Naive B cell (primary cell): ENCODE results near the gene HACD2. TPM values are rescaled to one million over a fixed set of nuclear protein-coding genes. Genes with fewer than 3 reads are reported as not detected.
A peak's percentile ranks its signal among the peaks of the same experiment; 100 is the strongest.

Experiments used
- ATAC-seq, 2 donors: fragments of 150-1000 bp; cut with Tn5 transposase; 2 replicates each; pipeline ENCODE4 v1.10.0; 2021; ENCODE audit warnings: low read depth in 2 of 2, mild to moderate bottlenecking in 2 of 2, moderate library complexity in 2 of 2
- DNase-seq: peaks from one replicate; pipeline ENCODE4 v3.0.0; 2022
- H3K27ac Mint-ChIP-seq, 6 donors: one replicate each; pipeline ENCODE4 v1.8.0; 2020 to 2022; ENCODE audit warnings: mild to moderate bottlenecking in 6 of 6, mixed read lengths in 6 of 6, moderate library complexity in 5 of 6, inconsistent platforms in 2 of 6
- H3K27me3 Mint-ChIP-seq, 3 donors: one replicate each; pipeline ENCODE4 v1.8.0; 2021 to 2022; ENCODE audit warnings: mixed read lengths in 3 of 3, mild to moderate bottlenecking in 1 of 3
- H3K36me3 Mint-ChIP-seq, 2 donors: one replicate each; pipeline ENCODE4 v1.8.0; 2020 to 2022; ENCODE audit warnings: mixed read lengths in 2 of 2, inconsistent platforms in 1 of 2, mild to moderate bottlenecking in 1 of 2
- H3K4me1 Mint-ChIP-seq, 3 donors: one replicate each; pipeline ENCODE4 v1.8.0; 2020 to 2022; ENCODE audit warnings: mixed read lengths in 3 of 3, inconsistent platforms in 1 of 3, mild to moderate bottlenecking in 1 of 3, moderate library complexity in 1 of 3
- H3K4me3 Mint-ChIP-seq, 8 donors: one replicate each; pipeline ENCODE4 v1.8.0; 2020 to 2022; ENCODE audit warnings: mild to moderate bottlenecking in 8 of 8, mixed read lengths in 8 of 8, moderate library complexity in 8 of 8, inconsistent platforms in 2 of 8
- H3K9me3 Mint-ChIP-seq, 7 donors: one replicate each; pipeline ENCODE4 v1.8.0; 2020 to 2022; ENCODE audit warnings: mixed read lengths in 7 of 7, mild to moderate bottlenecking in 5 of 7, inconsistent platforms in 2 of 7, moderate library complexity in 1 of 7
- polyA plus RNA-seq, 6 donors: library from polyadenylated mRNA; unstranded; fragments of 300-500 nt; fragmentation: Illumina TruSeq; gene quantifications; one replicate each; pipeline ENCODE4 v1.2.3, GENCODE V29; 2021; ENCODE audit warnings: low read depth in 6 of 6

Gene HACD2
- polyA plus RNA-seq, 6 donors from 2014 or later: 35.3 to 56.2 (median 43.7) TPM

DNA sequence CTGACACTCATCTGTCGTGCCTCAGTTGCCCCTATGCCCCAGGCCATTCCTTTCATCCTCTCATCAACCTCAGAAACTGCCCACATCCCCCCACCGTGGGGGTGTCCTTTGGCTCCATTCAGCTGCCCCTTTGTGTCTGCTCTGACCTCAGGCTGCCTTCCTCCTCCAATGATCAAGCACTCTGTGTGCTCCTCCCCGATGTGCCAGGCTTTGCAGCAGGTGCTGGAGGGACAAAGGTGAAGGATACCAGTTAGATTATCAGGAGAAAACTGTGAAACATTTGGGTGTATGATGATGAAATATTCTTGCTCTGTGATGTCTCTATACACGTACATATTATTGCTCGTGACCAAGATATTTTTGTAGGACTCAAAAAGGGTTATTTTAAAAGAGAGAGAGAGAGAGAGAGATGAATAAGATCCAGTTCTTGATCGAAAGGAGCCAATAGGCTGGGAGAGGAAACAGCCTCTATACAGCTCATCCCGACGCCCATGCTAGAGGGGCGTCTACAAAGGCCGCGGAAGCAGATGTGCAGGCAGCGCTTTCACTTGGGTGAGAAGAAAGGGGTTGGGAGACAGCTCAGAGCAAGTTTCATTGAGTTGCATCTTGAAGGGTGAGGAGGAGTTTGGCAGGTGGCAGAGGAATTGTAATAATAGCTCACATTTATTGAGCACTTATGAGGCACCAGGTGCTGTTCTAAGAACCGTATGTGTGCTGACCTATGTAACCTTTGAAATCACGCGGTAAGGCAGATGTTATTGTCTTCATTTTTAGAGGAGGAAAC is 107.7 kb downstream of the HACD2 start:
- no peaks in the 10 kb centered on the region for H3K9me3 Mint-ChIP-seq
- DNase-seq (no peak), ATAC-seq (no peak)
- H3K27ac Mint-ChIP-seq: peak overlapping the region in 1 of 6 donors; percentile 39
- H3K36me3 Mint-ChIP-seq: no peaks in the 10 kb centered on the region
- H3K27me3 Mint-ChIP-seq: peaks cover 20 to 37% (median 25%) of the 10 kb centered on the region in 3 donors
- H3K4me3 Mint-ChIP-seq: no peak overlapping the region
- peaks cover 0 to 13% (median 3%) of the 10 kb centered on the region in 3 donors for H3K4me1 Mint-ChIP-seq

DNA sequence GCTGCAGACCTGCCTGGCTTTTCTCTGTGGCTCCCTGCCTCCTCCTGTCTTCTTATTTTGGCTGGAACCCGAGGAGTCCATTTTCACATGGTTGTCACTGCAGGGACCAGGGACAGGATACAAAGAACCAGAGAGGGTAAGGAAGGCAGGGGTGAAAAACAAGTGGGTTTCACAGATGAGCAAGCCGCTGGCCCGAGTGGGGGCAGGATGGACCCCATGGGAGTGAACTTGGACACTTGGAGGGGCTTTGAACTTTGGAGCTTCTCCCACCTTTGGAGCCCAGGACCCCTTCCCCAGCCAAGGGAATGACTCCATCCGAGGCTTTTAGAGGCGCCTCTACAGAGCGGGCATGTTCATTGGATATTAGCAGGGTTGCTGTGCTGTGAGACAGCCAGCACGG is 109.1 kb downstream of the HACD2 start:
- H3K27ac Mint-ChIP-seq: no peak overlapping the region
- H3K36me3 Mint-ChIP-seq: no peaks in the 10 kb centered on the region
- DNase-seq (no peak), ATAC-seq (no peak)
- H3K27me3 Mint-ChIP-seq: peaks cover 20 to 37% (median 25%) of the 10 kb centered on the region in 3 donors
- no peaks in the 10 kb centered on the region for H3K9me3 Mint-ChIP-seq
- H3K4me1 Mint-ChIP-seq: peaks cover 0 to 11% (median 2%) of the 10 kb centered on the region in 3 donors
- peak overlapping the region in 1 of 8 donors; percentile 1 for H3K4me3 Mint-ChIP-seq

DNA sequence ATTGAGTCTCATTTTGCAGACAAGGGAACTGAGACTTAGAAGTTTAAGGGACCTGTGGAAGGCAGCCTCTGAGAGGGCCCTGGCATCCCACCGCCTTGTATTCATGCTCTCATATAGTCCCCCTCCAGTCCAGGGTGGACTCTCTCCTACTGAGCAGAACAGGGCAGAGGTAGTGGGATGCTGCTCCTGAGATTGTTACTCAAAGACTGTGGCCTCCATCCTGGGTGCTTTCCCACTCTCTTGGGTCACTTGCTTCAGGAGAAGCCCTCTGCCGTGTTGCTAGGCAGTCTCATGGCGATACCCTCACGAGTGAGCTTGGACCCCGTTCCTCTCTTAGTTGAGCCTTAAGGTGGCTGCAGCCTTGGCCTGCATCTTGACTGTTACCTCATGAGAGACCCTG is 113.7 kb downstream of the HACD2 start:
- DNase-seq (no peak), ATAC-seq (no peak)
- peaks cover 0 to 3% (median 0%) of the 10 kb centered on the region in 3 donors for H3K4me1 Mint-ChIP-seq

DNA sequence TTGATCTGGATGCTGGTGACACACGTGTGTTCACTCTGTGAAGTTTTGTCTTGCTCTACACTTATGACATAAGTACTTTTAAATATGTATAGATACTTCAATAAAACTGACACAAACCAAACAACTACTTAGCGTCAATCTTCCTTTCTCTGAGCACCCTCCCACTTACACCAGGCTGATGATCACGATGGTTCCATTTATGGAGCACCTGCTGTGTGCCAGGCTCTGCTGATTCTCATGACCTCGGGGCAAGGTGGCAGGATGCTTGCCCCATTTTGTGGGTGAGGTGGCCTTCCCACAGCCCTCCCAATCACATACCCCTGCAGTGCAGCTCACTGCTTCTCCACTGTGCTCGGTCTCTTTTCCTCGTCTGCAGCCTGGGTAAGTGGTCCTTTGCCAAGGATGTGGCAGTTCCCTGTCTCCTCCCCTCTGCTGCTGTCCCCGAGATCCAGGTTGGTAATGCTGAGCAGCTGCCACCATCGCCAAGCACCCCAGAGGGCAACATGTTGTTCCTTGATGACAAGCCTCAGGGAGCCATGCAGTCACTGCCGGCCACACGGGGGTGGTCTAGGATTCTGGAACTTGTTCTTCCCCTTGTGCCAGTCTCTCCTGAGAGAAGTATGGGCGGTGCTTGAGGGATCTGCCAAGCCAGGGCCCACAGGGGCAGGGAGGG is 115.4 kb downstream of the HACD2 start:
- peaks cover 11 to 44% (median 33%) of the 10 kb centered on the region in 3 donors for H3K27me3 Mint-ChIP-seq
- no peak overlapping the region for H3K4me3 Mint-ChIP-seq
- H3K4me1 Mint-ChIP-seq: no peaks in the 10 kb centered on the region
- H3K9me3 Mint-ChIP-seq: no peaks in the 10 kb centered on the region
- DNase-seq (no peak), ATAC-seq (no peak)
- no peak overlapping the region for H3K27ac Mint-ChIP-seq
- H3K36me3 Mint-ChIP-seq: no peaks in the 10 kb centered on the region

More for the DNA sequence above, 113.7 kb downstream of the HACD2 start:
- H3K36me3 Mint-ChIP-seq: no peaks in the 10 kb centered on the region
- H3K9me3 Mint-ChIP-seq: no peaks in the 10 kb centered on the region
- peaks cover 8 to 45% (median 32%) of the 10 kb centered on the region in 3 donors for H3K27me3 Mint-ChIP-seq
- H3K27ac Mint-ChIP-seq: no peak overlapping the region
- H3K4me3 Mint-ChIP-seq: no peak overlapping the region

DNA sequence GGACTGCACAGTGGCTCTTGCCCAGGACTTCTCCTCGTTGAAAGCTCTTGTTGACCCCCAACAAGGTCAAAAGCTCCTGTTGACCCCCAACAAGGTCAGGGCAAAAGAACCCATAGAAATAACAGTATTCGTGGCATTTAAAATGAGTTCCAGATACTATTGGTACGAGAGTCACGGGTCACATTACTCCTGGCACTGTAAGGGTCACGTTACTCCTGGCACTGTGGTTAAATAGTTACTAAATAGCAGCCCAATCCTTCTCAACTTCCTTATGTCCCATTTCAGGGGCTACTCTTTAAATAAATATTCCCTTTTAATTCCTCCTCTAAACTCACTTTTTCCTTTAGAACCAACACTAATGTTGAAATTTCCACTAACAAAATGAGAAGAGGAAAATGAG is 117.8 kb downstream of the HACD2 start:
- Mint-ChIP-seq H3K36me3 (no peaks in the 10 kb centered on the region), H3K4me3 (no peak overlapping the region), H3K4me1 (no peaks in the 10 kb centered on the region), H3K27ac (no peak overlapping the region), H3K27me3 (peaks cover 12 to 48% (median 40%) of the 10 kb centered on the region in 3 donors), H3K9me3 (no peaks in the 10 kb centered on the region)
- no peak for ATAC-seq
- DNase-seq: no peak

DNA sequence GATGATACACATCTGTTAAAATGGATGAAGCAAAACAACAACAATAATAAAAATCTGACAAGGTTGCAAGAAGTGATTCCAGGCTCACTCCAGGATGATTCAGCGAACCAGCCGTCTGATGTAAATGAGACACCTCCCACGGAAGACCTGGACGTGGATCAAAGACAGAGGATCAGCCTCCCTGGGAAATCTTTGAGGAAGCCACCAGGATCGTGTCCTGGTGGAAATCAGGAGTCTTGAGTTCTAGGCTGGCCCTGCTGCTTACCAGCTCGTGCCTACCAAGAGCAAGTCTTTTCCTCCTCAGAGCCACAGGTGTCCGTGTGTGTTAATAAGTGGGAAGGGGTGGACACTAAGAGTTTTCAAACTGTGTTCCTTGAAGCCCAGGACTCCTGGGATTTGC is 120.6 kb downstream of the HACD2 start:
- Mint-ChIP-seq H3K9me3 (peaks cover 0 to 3% (median 0%) of the 10 kb centered on the region in 7 donors), H3K27me3 (peaks cover 21 to 52% (median 46%) of the 10 kb centered on the region in 3 donors), H3K27ac (no peak overlapping the region), H3K4me1 (no peaks in the 10 kb centered on the region), H3K36me3 (no peaks in the 10 kb centered on the region), H3K4me3 (no peak overlapping the region)
- ATAC-seq (no peak), DNase-seq (no peak)

DNA sequence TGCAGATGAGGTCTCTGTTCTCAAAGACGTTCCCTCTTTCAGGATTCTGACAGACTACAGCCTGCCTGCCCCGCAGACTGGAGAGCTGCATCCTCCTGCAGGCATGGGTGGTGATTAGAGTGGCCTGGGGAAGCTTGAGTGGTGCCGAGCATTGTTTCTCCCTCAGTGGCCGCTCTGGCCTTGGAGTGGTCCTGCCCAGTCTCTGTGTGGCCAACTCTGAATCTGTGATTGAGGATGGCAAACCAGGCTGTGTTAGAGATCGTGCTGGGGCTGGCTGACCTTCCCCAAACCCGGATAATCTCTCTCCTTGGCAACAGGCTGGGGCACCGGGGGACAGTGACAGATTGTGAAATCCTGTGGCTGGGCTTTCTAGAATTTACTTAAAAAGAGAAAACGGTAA is 125.0 kb downstream of the HACD2 start:
- H3K36me3 Mint-ChIP-seq: no peaks in the 10 kb centered on the region
- no peak overlapping the region for H3K4me3 Mint-ChIP-seq
- H3K9me3 Mint-ChIP-seq: peaks cover 0 to 3% (median 0%) of the 10 kb centered on the region in 7 donors
- ATAC-seq (no peak), DNase-seq (no peak)
- H3K4me1 Mint-ChIP-seq: no peaks in the 10 kb centered on the region
- no peak overlapping the region for H3K27ac Mint-ChIP-seq
- peaks cover 36 to 58% (median 57%) of the 10 kb centered on the region in 3 donors for H3K27me3 Mint-ChIP-seq

DNA sequence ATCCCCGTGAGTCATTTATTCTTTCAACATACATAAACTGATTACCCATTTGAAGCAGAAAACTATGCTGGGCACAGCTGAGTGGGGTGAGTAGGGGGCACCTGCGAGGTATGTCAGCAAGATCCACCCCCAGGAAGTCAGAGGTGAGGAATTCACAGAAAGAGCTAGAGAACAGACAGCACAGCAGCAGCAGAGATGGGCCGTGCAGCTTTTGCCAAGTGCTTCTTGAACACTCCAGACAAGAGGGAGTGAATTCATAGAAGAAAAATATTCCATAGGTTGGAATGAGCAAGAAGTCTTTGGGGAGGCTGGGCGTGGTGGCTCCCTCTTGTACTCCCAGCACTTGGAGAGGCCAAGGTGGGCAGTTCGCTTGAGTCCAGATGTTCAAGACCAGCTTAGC is 126.6 kb downstream of the HACD2 start:
- no peak for DNase-seq
- ATAC-seq: no peak
- no peaks in the 10 kb centered on the region for H3K36me3 Mint-ChIP-seq
- H3K27me3 Mint-ChIP-seq: peaks cover 44 to 61% (median 60%) of the 10 kb centered on the region in 3 donors
- no peak overlapping the region for H3K4me3 Mint-ChIP-seq
- H3K9me3 Mint-ChIP-seq: peaks cover 0 to 3% (median 0%) of the 10 kb centered on the region in 7 donors
- no peaks in the 10 kb centered on the region for H3K4me1 Mint-ChIP-seq
- H3K27ac Mint-ChIP-seq: no peak overlapping the region

DNA sequence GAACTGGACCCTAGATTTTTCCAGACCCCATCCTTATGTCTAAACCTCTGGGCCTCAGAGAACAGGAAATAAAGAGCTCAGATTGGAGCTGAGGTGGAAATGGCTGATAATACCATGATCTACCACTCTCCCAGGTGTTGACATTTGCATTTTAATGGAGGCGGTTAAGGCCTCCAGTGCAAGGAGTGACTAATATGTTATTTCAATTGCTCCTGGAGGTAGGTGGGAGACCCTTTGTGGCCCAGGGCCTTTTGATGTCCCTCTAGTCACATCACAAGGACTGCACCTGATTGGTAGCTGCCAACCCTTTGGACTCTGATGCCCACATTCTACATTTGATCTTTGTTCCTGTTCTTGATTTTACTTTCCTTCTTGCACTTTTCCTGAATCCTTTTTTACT is 127.0 kb downstream of the HACD2 start:
- Mint-ChIP-seq H3K36me3 (no peaks in the 10 kb centered on the region), H3K4me1 (no peaks in the 10 kb centered on the region), H3K9me3 (peaks cover 0 to 3% (median 0%) of the 10 kb centered on the region in 7 donors), H3K27ac (no peak overlapping the region), H3K4me3 (no peak overlapping the region), H3K27me3 (peaks cover 44 to 61% (median 60%) of the 10 kb centered on the region in 3 donors)
- ATAC-seq: no peak
- no peak for DNase-seq

DNA sequence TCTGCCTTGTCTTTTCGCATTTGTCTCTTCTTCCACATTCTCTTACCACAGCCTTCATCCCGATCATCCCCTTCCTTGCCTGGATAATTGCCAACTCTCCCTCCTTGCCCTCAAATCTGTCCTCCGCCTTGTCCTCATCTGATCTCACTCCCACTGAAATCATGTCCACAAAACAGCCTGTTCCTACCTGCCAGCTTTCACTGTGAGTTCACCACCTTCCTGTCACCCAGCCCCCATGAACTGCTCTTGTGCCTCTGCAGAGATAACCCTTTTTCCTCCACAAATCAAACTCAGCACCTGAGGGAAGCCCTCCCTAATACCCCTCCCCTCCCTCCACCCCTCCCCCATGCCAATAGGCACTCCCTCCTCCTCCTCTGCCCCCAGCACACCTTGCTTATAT is 131.2 kb downstream of the HACD2 start:
- no peaks in the 10 kb centered on the region for H3K9me3 Mint-ChIP-seq
- H3K27ac Mint-ChIP-seq: no peak overlapping the region
- H3K27me3 Mint-ChIP-seq: peaks cover 41 to 68% (median 63%) of the 10 kb centered on the region in 3 donors
- H3K36me3 Mint-ChIP-seq: no peaks in the 10 kb centered on the region
- no peak overlapping the region for H3K4me3 Mint-ChIP-seq
- peaks cover 0 to 7% (median 1%) of the 10 kb centered on the region in 3 donors for H3K4me1 Mint-ChIP-seq
- DNase-seq: no peak
- no peak for ATAC-seq

DNA sequence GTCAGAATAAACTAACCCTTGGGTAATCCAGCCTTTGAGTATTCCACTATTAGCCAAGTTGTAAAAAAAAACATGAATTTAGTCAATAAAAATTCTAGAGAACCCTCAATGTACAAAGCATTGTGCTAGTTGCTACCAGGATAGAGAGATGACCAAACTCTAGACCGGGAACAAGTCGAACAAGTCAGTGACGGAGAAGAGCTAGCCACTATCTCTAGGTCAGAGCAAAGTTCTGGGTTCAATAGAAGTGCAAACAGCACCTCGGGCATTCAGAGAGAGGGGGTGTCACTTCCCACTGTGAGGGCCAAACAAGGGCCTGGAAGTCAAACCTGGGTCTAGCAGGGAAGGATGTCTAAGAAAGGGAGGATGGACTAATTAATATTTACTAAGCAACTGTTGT is 133.7 kb downstream of the HACD2 start:
- no peak overlapping the region for H3K27ac Mint-ChIP-seq
- no peak for ATAC-seq
- peaks cover 38 to 62% (median 54%) of the 10 kb centered on the region in 3 donors for H3K27me3 Mint-ChIP-seq

DNA sequence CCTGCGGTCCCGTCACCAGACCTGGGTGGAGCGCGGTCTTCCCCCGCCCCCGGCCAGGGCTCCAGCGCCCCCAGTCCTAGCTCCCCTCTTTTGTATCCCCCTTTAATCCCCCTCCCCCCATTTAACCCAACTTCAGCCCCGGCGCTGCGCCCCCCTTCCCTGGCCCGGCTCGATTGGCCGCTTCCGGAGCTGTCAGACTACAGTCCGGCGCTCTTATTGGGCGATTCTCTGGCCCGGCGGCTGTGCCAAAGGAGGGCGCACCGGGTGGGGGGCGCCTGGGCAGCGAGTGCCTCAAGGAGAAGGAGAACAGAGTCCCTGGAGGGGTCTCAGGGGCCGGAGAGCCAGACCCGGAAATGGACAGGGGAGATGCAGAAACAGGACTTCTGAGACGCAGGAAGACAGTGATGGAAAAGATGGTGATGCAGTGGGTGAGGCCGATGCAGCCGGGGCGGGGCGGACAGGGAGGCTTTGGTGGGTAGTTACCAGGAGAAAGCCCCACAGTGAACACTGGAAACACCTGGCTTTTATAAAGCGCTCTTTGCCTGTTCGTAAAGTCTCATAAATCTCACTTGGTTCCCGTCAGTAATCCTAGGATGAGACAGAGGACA is 134.8 kb downstream of the HACD2 start:
- Mint-ChIP-seq H3K36me3 (no peaks in the 10 kb centered on the region), H3K27me3 (peaks cover 44 to 64% (median 55%) of the 10 kb centered on the region in 3 donors), H3K4me3 (peak overlapping the region; percentile 56 to 84 (median 70))

More for the DNA sequence above, 133.7 kb downstream of the HACD2 start:
- Mint-ChIP-seq H3K36me3 (no peaks in the 10 kb centered on the region), H3K4me1 (peaks cover 5 to 7% (median 5%) of the 10 kb centered on the region in 3 donors), H3K9me3 (no peaks in the 10 kb centered on the region), H3K4me3 (peak overlapping the region in 5 of 8 donors; percentile 29 to 70 (median 66))
- no peak for DNase-seq

More for the DNA sequence above, 134.8 kb downstream of the HACD2 start:
- Mint-ChIP-seq H3K4me1 (peaks cover 5 to 7% (median 5%) of the 10 kb centered on the region in 3 donors), H3K27ac (no peak overlapping the region), H3K9me3 (no peaks in the 10 kb centered on the region)
- ATAC-seq (no peak), DNase-seq (no peak)
